ENCODE results near the gene PPOX.

GRCh38 chr1:161185732-161186311 is 19.6 kb downstream of the PPOX start:
- TF ChIP-seq POLR2A (IDR thresholded peaks at IDR 0.05): no peak
- TF ChIP-seq, protein P1, sequence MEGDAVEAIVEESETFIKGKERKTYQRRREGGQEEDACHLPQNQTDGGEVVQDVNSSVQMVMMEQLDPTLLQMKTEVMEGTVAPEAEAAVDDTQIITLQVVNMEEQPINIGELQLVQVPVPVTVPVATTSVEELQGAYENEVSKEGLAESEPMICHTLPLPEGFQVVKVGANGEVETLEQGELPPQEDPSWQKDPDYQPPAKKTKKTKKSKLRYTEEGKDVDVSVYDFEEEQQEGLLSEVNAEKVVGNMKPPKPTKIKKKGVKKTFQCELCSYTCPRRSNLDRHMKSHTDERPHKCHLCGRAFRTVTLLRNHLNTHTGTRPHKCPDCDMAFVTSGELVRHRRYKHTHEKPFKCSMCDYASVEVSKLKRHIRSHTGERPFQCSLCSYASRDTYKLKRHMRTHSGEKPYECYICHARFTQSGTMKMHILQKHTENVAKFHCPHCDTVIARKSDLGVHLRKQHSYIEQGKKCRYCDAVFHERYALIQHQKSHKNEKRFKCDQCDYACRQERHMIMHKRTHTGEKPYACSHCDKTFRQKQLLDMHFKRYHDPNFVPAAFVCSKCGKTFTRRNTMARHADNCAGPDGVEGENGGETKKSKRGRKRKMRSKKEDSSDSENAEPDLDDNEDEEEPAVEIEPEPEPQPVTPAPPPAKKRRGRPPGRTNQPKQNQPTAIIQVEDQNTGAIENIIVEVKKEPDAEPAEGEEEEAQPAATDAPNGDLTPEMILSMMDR (IDR thresholded peaks at IDR 0.05): no peak
